Hematopoietic multipotent progenitor cell treated with erythropoietin and hydrocortisone succinate and interleukin-3 and kit ligand, for 15 days (in vitro differentiated cells): ENCODE measurements around the gene WRNIP1.

Experiments
- DNase-seq: peaks from one replicate; pipeline ENCODE4 v3.0.0-alpha.2; 2015; ENCODE audit warnings: low spot score

The WRNIP1 gene

DNA sequence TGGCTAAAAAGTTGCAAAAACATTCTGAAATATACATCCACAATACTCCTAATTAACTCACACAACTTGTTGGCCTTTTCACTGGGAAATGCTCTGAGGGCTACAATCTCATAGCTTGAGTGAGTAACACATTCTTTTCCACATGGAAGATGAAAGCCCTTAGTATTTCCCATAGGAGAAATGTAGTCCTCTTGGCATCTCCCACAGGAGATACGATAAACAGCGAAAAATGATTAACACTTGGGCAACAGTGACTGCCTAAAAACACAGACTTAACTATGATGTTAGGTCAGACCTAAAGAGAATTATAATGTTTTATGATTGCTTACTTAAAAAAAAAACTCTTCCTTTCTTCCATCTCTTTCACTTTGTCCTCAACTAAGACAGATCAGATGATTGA lies 23.4 kb upstream of the WRNIP1 start:
- DNase-seq = no peak

DNA sequence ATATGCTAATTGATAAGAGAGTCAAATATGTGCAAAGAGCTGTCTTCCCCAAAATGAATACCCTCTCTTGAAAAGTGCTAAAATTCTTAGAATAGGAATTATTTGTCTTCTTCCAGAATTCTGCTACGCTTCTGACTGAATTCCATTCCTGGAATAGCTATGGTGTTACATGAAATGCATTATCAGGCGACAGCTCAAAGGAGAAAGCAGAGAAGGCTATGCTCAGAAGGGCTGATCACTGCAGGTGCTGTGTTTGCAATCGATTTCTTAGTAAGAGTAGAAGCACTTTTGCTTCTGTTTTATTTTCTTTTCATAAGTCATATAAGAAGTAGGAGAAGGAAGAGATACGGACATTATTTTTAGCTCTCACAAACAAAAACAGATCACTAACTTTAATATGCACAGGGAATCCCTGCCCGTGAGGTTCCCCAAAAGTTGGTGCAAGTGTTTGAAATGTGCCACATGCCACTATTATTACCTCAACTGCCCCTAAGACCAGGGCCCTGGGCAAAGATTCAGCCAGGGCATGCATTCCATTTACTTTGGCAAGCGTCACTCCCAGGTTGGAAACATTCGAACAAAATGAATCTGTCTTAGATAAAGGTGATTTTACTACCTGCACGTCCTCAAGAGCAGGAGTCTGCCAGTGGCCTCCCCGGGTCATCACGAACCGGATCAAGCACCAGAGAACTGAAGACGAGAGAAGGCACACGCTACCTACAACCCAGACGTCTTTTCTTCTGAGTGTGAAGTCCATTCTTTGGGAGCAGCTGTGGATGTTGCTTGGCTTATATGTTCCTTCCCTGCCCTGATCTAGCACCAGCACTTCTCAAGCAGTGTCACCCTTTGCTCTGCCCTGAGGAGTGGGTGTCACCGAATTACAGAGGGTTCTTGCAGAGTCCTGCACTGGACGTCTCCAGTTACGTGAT lies 21.6 kb upstream of the WRNIP1 start:
- DNase-seq = no peak

DNA sequence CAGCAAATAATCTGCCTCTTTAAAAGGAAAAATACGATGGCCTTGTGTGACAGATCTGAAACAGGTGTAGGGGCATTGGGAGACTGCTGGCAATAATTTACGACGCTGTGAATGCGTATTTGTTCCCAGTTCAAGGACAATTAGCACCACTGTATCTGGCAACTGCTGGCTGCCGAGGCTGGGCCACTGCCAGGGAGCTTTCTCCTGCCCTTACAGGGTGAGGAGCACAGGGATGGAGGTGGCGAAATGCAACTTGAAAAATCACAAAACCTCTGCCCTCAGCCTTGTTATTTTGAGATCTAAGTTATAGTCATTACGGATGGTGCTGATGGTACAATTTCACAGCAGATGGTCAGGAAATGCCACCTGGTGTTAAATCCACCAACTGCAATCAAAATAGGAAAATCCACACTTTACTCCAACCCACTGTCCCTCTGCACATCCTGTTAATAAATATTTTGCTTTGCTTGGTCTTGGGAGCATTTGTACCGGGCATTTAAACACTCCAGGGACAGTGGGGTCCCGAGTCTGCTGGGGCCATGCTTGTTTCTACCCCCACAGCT lies 20.9 kb upstream of the WRNIP1 start:
- no peak for DNase-seq

DNA sequence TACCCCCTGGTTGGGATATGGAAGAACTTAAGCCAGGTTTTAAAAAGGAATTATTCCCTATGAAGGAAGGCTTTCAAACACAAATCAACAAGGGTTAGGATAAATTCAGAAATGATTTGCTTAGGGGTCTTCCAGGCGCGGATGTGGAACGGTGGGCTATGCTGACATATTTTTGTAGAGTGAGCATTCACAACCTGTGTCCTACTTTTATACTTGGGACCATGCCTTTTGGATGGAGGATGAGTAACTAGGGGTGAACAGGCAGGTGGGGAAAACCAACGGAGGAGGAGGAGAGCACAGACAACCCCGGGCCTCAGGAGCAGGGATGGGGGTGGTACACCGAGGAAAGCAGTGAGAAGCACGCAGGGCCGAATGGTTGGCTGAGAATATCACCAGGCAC lies 20.4 kb upstream of the WRNIP1 start:
- DNase-seq = no peak

DNA sequence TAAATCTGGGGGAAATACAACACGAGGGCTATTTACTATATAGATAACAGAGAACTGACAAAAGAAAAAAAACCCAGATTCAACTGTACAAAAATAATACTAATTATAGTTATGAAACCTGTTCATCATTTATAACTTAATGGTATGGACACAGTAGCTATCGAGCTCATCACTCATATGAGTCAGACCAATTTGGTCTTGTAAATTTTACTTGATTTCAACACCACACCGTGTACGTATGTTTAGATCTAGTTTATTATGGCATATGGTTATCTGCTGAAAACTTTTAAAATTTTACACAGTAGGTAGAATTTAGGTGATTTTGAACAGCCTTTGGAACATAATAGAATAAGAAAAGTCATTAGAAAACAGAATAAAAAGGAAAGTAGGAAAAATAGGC lies 19.9 kb upstream of the WRNIP1 start:
- DNase-seq = no peak

DNA sequence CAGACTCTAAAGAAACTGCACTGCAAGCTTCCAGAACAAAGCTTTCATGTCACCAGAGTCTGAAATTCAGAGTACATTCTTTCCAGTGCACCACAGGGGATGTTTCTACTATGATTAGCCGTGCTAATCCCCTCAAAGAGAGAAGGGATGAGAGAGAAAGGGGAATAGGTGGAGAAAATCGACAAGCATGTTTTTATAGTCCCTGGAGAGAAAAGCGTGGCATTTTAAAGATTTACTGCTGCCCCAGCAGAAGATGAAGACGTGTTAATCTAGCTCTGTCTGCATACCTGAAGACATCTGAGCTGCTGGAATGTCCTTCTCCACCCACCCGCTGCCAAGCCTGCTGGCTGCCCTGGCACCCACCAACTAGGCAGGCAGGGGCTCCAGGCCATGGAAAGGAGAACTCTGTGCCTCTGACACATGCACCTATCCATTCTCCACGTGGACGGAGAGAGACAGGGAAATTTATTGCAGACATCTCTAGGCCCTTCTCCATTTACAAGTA lies 18.6 kb upstream of the WRNIP1 start:
- no peak for DNase-seq

DNA sequence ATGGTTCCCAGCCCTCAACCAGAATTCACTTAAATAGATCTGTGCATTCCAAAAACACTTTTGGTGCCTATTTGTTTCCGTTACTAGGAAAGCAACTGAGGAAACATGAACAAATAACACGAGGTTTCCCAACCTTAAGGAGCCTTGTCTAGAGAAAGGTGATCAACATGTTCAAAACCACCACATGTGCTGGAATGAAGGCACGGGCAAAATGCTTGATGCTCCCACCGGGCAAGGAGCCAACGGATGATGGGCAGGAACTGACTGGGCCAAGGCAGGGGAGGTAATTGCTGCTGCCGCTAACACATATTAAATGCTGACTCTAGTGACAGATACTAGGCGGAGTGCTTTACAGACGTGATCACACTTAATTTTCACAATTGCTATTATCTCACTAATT lies 17.0 kb upstream of the WRNIP1 start:
- DNase-seq = no peak

DNA sequence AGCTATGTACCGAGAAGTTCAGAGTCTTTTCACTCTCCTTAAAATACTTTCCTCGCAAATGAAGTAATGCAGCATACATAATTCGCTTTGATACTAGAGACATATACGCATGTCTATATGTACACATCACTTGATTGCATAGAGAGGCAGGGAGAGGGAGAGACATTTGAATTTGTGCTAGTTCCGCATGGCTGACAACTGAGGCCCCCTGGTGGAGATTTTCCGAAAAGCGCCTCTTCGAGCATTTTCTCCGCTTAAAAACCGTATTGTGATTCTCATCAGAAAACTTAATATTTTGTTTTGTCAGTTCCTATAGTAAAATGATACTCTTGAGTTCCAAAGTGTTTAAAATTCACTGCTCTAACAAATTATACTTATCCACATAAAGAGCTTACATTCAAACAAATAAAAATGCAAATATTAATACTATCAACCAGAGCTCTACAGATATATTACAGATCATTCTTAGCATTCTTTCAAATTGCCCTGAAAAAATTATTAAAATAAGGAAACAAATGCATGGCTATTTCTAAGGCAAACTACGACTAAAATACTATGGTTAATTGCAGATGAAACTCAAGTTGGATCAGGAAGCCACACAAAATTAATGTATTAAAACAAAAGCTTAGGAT lies 15.1 kb upstream of the WRNIP1 start:
- peak; percentile 77 for DNase-seq

DNA sequence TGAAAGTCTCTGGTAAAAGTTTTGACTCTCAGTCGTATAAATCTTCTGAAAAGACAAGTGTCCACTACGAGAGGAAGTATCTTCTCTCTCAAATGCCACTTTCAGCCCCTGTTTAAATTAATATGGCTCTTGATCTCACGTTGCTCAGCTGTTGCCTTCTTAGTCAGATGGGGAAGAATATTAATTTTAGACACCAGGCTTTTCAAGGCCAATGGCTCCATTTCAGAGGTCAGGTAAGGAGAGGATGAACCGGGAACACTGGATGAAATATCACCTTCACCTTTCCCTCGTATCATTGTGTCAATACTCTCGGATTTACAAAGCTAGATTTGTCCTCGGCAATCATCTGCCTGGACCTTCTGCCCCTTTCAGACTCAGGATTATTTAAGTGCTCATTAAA lies 14.4 kb upstream of the WRNIP1 start, which contains the start of gene MYLK4:
Gene MYLK4, minus strand, starts transcription at position 91 of the 400 bp plus-strand sequence. CDS start 1,628 bp downstream, outside the sequence.
- no peak for DNase-seq

DNA sequence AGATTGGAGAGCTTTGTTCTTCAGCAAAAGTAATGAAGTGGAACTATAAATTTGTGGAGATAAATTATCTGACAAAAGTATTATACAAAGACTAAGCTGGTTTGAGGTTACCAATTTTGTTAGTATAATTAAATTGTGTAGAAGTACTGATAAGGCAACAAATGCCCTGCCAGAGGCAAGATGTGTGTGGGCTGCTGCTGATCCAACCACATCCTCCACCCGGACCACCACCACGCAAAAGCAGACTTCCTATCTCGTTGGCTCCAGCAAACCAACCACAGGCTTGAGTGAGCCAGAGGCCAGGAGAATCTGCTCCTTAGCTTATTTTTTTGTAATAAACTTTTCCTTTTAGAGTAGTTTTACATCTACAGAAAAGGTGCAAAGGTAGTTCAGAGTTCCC lies 13.3 kb upstream of the WRNIP1 start:
- DNase-seq = no peak

DNA sequence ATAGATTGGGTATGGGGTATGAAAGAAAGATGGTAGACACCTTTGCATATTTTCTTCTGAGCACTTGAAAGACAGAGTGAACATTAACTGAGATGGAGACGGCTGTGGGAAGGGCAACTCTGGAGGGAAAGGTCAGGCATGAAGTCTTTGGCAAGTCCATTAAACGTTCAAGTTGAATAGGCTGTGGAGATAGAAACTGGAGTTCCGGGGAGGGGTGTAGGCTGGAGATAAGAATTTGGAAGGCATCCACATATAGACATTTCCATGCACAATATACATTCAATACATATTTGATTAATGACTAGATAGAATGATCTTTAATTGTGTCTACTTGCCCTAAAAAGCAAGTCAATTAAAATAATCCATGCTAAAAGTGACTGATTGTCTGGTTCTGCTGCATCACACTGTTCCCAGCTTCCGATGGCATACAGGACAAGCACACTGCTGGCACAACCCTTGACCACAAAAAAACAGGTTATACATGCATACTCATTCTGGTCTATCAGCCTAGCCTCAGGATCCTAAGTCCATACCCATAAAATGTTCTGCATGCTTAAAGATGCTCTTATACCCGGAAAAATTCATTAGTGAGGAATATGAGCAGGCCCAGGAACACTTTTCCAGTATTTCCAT lies 12.6 kb upstream of the WRNIP1 start:
- no peak for DNase-seq

DNA sequence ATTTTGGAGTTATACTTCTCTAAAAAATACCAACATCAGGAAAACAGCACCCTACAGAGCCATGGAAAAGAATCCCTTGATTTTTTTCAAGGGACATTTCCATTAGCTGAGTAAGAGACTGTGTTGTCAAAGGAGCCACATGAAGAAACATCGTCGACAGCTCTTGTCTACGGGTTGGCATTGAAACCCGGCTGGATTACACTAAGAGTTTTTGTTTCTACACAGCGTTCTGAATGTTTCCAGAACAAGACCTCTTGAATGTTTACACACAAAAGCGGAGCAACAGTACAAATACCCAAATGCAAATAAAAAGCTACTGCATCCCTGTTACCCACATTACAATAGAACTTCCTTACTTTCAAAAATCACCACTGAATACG lies 12.1 kb upstream of the WRNIP1 start:
- DNase-seq = no peak

DNA sequence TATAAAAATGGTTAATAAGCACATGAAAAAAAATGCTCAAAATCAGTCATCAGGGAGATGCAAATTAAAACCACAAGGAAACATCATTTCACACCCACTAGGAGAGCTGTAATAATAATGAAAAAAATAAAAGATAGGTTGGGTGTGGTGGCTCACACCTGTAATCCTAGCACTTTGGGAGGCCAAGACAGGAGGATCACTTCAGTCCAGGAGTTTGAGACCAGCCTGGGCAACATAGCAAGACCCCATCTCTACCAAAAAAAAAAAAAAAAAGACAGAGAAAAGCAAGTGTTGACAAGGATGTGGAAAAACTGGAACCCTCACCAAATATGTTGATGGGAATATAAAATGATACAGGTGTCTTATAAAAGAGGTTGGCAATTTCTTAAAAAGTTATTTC lies 11.4 kb upstream of the WRNIP1 start:
- no peak for DNase-seq

DNA sequence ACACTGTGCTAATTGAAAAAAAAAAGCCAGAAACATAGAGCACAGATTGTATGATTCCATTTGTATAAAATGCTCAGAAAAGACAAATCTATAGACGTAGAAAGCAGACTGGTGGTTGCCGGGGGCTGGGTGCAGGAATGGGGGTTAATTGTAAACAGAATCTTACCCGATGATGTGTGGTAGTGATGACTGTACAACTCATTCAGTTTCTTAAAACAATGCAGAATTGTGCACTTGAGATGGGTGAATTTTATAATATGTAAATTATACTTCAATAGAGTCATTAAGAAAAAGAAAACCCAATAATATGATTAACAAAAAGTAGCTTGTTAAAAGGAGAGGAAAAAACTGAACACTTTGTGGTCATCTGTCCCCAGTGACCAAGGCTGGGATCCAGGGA lies 10.8 kb upstream of the WRNIP1 start:
- no peak for DNase-seq

DNA sequence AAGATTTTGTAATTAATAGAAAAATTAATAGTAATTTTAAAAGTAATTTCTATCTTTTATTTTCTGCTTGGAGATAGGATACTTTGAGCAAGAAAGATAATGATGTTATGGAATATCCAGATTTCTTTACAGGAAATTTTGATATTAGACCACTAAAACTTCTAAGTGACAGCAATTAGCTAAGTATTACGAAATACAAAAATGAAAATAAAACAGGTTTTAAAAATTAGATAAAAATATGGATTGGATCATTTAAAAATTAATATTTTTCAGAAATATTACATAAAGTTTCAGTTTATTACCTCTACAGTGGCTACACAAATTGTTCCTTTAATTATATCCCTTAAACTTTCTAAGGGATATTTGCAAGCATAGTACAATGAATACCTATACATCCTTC lies 10.3 kb upstream of the WRNIP1 start:
- DNase-seq = no peak

DNA sequence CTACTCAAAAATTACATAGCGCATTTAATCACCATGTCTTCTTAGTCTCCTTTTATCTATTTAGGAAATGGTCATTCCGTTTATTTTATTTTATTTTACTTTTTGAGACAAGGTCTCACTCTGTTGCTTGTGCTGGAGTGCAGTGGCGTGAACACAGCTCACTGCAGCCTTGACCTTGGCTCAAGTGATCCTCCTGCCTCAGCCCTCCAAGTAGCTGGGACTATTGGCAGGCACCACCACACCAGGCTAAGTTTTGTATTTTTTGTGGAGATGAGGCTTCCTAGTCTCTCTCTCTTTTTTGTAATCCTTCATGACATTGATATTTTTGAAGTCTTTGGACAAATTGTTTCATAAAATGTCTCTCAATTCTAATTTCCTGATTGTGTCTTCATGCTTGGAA lies 9.7 kb upstream of the WRNIP1 start:
- no peak for DNase-seq

DNA sequence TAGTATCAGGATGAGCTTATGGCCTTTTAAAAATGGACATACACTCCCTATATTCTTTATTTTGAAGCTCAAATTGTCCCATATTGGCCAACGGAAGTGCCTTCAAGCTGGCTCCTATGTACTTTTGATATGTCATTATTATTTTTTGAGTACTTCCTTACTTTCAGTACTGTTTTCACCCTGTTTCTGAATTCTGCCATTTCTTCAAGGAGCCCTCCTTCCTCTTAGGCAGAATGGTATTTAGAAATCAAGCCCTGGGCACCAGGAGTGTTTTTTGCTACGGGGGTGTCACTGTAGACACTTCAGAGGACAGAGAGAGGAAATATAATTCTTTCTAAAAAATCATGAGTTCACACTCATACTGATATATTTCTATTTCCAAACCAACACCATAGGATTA lies 9.0 kb upstream of the WRNIP1 start:
- DNase-seq = no peak

DNA sequence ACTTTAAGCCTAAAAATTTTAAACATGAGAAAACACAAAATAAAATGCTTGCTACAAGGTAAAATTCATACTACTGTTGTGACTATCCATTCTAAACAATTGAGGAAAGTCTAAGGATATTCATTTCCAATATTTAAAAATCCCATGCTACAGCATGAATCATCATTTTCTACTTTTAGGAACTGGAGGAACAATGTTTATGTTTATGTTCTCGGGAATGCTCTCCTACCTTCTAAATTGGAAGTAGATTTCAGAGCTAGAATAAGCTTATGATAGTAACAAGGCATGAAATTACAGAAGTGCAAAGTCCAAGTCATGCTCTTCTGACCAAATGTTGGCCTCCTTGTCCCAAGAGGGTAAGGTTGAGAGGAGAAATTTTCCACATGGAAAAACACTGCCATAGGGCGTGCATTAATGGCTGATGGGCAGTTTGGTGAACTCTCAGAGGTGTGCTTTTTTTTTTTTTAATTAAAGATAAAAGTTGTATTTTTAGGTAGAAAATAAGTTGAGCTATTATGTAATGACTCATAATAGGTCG lies 8.4 kb upstream of the WRNIP1 start:
- DNase-seq = no peak

DNA sequence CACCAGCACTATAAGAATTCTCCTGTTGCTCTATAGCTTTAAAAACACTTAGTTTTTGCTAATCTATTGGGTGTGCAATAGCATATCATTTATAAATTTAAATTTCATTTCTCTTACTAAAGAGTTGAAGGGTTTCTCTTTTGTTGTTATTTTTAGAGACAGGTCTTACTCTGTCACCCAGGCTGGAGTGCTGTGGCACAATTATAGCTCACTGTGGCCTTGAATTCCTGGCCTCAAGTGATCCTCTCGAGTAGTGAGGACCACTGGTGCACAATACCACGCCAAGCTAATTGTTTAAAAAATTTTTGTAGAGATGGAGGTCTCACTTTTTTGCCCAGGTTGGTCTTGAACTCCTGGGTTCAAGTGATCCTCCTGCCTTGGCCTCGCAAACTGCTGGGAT lies 6.2 kb upstream of the WRNIP1 start:
- no peak for DNase-seq

DNA sequence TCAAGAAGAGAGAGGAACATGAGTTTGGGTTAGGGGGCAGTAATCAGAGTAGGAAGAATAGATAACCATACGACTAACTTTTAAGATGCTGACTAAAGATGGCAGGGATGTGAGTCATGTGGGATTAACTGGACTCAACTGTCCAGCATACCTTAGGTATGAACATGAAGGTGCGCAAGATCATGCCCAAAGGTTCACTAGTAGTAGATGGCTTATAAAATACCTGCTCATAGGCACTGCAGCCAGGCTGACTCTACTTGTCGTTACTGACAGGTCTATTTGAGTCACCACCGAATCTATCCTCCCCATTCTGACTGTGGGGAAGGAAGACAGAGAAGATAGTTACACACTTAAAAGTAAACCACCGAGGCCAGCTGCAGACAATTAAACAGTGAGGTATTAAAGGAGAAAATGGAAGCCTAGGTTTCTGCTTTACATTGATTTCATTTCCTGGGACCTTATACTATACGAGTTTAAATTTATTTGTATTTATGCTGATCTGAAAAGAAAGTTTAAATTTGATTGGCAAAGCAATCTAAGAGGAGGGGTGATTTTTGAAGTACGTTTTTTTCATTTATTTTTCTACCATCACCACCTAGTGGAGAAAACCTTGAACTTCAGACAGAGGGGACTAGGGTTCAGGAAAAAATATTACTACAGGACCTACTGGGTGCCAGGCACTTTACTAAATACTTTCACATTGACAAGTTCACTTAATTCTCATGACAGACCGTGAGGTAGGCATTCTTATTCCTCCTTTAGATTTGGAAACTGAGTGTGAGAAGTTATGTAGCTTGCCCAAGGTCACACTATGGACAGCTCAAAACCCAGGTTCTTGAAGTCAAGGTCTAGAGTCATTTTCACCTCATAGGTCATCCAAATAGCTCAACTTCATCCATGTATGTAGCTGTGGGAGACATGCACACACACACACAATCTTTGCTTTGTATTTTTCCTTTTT lies 4.0 kb upstream of the WRNIP1 start:
- peak; percentile 57 for DNase-seq

DNA sequence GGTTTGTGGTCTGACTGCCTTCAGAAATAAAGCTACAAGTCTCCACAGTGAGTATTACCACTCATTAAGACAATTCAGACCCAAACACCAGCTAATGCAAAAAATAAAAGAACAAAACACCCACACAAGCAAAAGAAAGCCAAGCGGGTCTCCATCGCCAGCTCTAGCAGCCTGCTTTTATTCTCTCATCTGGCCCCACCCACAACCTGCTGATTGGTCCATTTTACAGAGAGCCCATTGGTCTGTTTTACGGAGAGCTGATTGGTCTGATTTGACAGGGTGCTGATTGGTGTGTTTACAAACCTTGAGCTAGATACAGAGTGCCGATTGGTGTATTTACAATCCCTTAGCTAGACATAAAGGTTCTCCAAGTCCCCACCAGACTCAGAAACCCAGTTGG lies 2.3 kb upstream of the WRNIP1 start:
- DNase-seq = peak; percentile 27
